SU-DHL-6 (cell line): ENCODE results near the gene ACTG1.

Source experiments
- H2AFZ ChIP-seq: fragments of 200-600 bp; sonication (generic); 2 replicates; pipeline ENCODE4 v1.6.1; 2014; ENCODE audit warnings: low read depth, mild to moderate bottlenecking, moderate library complexity, mixed read lengths, antibody characterized with exemption, low read length; ENCODE audit not compliant: severe bottlenecking
- H3F3A ChIP-seq: fragments of 200-600 bp; shearing (Covaris generic); 2 replicates; pipeline ENCODE4 v1.6.0; 2016; ENCODE audit warnings: antibody characterized with exemption, mild to moderate bottlenecking; ENCODE audit not compliant: insufficient read depth
- H3K27ac ChIP-seq: fragments of 200-600 bp; sonication (generic); 2 replicates; pipeline ENCODE4 v1.5.1; 2016; ENCODE audit warnings: low read depth, mild to moderate bottlenecking, low read length, moderate library complexity, mixed read lengths
- H3K27me3 ChIP-seq: fragments of 200-600 bp; sonication (generic), shearing (Covaris generic); 2 replicates; pipeline ENCODE4 v1.6.0; 2014; ENCODE audit warnings: mild to moderate bottlenecking, low read length
- H3K36me3 ChIP-seq: fragments of 200-600 bp; sonication (generic); 2 replicates; pipeline ENCODE4 v1.6.1; 2014; ENCODE audit warnings: mild to moderate bottlenecking, low read length, mixed read lengths
- H3K4me2 ChIP-seq: fragments of 300-600, 200-600 bp; shearing (Covaris generic), sonication (generic); 2 replicates; pipeline ENCODE4 v1.6.0; 2014; ENCODE audit warnings: low read length, low read depth, mild to moderate bottlenecking; ENCODE audit not compliant: poor library complexity, severe bottlenecking
- H3K4me3 ChIP-seq: fragments of 200-600 bp; sonication (generic); 2 replicates; pipeline ENCODE4 v1.5.1; 2014; ENCODE audit warnings: antibody characterized with exemption, low read length, mild to moderate bottlenecking, mixed read lengths; ENCODE audit not compliant: insufficient read depth, poor library complexity, severe bottlenecking
- H3K79me2 ChIP-seq: fragments of 200-600 bp; sonication (generic); 2 replicates; pipeline ENCODE4 v1.6.1; 2014; ENCODE audit warnings: mild to moderate bottlenecking, low read length, moderate library complexity; ENCODE audit not compliant: insufficient read depth
- H3K9ac ChIP-seq: fragments of 200-600 bp; sonication (generic); 2 replicates; pipeline ENCODE4 v1.7.0; 2014; ENCODE audit warnings: mild to moderate bottlenecking, low read length
- H3K9me2 ChIP-seq: fragments of 200-600 bp; sonication (generic); replicated peaks from 2 replicates; pipeline ENCODE4 v1.6.1; 2014; ENCODE audit warnings: low read length; ENCODE audit not compliant: insufficient read depth
- H3K9me3 ChIP-seq: fragments of 200-600 bp; sonication (generic); 2 replicates; pipeline ENCODE4 v1.6.1; 2014; ENCODE audit warnings: low read length, mixed read lengths; ENCODE audit not compliant: insufficient read depth
- H4K20me1 ChIP-seq: fragments of 200-600 bp; sonication (generic); 2 replicates; pipeline ENCODE4 v1.6.1; 2014; ENCODE audit warnings: low read depth, mild to moderate bottlenecking, antibody characterized with exemption, low read length, moderate library complexity, mixed read lengths
- EZH2phosphoT487 ChIP-seq: fragments of 200-600 bp; sonication (generic), shearing (Covaris generic); conservative IDR thresholded peaks from 2 replicates; pipeline ENCODE4 v1.6.1; 2018; ENCODE audit warnings: mild to moderate bottlenecking, antibody characterized with exemption, low read length, moderate library complexity, mixed read lengths
- TF ChIP-seq, protein P1 (sequence below): fragments of 200-600 bp; sonication (generic); IDR thresholded peaks from one replicate; pipeline ENCODE4 v1.5.1; 2017; ENCODE audit warnings: antibody characterized with exemption, mild to moderate bottlenecking, low read length, moderate library complexity; ENCODE audit not compliant: insufficient read depth, poor library complexity, severe bottlenecking

Gene ACTG1

DNA sequence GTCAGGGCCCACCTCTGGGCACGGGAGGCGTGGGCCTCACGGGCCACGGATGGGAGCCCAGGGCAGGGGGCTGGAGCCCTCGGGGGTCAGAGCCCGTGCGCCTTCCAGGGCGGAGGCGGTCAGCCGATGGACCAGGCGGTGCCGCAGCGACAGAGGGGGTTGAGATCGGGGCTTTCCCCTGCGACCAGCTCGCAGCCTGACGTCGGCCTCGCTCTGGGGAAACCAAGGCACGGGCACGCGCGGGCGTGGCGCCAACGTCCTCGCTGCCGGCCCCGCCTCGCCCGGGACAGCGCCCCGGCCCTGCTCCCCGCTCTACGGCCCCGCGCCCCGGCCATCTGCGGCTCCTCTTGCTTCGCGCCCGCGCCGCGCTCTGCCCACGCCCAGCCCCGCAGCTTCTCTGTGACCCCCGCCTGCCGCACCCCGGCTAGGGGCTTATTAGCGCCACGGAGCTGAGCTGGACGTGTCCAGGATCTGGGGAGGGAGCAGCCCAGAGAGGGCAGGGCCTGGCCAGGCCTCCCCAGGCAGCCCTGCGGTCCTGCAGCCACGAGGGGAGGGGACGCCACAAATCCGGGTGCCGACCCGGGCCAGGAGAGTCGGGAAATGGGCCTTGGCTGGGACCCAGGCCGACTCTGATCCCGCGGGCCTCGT, 13.5 kb downstream of the ACTG1 start:
- no peak overlapping the region for H3K4me3 ChIP-seq
- no peaks in the 10 kb centered on the region for H3K9me3 ChIP-seq
- H3K27me3 ChIP-seq: no peaks in the 10 kb centered on the region
- no peaks in the 10 kb centered on the region for H3K36me3 ChIP-seq
- H3K9me2 ChIP-seq: no peaks in the 10 kb centered on the region
- H3K79me2 ChIP-seq: no peaks in the 10 kb centered on the region
- no peaks in the 10 kb centered on the region for H4K20me1 ChIP-seq
- no peak overlapping the region for H2AFZ ChIP-seq
- TF ChIP-seq EZH2phosphoT487: no peak
- TF ChIP-seq, protein P1, sequence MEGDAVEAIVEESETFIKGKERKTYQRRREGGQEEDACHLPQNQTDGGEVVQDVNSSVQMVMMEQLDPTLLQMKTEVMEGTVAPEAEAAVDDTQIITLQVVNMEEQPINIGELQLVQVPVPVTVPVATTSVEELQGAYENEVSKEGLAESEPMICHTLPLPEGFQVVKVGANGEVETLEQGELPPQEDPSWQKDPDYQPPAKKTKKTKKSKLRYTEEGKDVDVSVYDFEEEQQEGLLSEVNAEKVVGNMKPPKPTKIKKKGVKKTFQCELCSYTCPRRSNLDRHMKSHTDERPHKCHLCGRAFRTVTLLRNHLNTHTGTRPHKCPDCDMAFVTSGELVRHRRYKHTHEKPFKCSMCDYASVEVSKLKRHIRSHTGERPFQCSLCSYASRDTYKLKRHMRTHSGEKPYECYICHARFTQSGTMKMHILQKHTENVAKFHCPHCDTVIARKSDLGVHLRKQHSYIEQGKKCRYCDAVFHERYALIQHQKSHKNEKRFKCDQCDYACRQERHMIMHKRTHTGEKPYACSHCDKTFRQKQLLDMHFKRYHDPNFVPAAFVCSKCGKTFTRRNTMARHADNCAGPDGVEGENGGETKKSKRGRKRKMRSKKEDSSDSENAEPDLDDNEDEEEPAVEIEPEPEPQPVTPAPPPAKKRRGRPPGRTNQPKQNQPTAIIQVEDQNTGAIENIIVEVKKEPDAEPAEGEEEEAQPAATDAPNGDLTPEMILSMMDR: no peak
- no peaks in the 10 kb centered on the region for H3F3A ChIP-seq
- no peak overlapping the region for H3K9ac ChIP-seq
- H3K27ac ChIP-seq: no peak overlapping the region
- no peak overlapping the region for H3K4me2 ChIP-seq

DNA sequence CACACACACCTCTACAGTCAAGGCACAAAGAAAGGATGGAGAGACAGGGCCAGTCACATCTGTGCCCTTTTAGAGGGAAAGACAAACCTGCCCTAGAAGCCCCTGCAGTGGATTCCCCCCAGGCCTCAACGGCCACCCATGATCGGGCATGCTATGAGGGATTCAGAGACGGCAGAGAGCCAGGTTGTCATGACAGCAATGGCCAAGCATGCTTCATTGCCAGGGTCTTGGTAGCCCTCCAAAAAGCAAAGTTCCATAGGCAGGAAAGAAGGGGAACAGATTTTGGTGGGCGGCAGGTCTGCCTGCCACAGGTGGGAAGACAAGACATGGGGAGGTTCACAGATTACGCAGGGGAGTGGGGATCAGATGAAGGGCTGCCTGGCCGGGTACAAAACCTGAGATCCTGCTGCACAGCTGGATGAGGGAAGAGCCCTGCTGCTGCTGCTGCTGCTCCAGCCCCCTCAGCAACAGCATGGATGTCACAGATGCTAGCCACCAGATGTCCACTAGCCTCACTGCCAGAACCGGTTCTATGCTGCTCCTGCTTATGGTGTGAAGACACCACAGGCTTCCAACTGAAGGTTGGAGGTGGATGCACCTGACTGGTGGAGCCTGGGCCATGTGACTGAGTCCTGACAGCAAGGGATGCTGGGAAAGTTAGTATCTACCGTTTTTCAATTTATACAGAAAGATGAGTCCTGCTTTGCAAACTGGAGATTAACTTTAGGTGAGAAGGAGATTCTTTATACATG, 17.8 kb downstream of the ACTG1 start:
- Histone ChIP-seq H3K36me3 (no peaks in the 10 kb centered on the region), H3K27me3 (no peaks in the 10 kb centered on the region), H3K79me2 (no peaks in the 10 kb centered on the region), H2AFZ (no peak overlapping the region), H3K4me3 (no peak overlapping the region), H3K9me3 (no peaks in the 10 kb centered on the region), H3K9ac (no peak overlapping the region), H3K9me2 (no peaks in the 10 kb centered on the region), H3K4me2 (no peak overlapping the region), H3K27ac (no peak overlapping the region), H4K20me1 (no peaks in the 10 kb centered on the region), H3F3A (no peaks in the 10 kb centered on the region)
- TF ChIP-seq EZH2phosphoT487: no peak
- TF ChIP-seq, protein P1: no peak

DNA sequence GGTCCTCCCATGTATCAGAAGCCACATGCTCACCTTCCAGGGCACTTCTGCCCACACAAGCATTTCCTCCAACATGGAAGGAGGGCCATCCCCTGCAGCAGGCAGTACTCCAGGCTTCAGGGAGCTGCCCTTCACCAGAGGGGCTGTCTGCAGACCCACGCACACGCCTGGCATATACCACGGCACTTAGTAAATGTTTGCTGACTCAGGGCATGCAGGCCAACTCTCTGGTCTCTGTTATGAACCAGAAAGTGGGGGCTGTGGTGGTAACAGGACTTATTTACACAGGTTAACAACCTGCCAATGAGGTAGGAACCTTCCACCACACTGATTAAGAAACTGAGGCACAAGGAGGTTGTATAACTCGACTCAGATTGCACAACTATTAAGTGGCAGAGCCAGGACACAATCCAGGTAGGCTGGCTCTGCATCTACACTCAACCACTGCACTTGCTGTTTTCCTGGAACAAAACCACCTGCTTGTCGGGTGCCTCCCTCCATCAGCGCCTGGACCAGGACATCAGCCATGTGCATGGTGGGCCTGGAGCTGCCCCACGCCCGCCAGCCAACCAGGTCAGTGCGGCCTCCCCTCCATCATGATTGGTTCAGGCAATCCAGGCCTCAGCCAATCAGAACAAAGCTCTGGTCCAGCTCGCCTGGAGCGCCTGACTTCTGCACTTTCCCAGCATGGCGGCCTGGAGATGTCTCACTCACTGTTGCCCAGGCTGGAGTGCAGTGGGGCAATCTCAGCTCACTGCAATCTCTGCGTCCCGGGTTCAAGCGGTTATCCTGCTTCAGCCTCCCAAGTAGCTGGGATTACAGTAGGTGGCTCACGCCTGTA, 19.2 kb downstream of the ACTG1 start:
- H3K9me2 ChIP-seq: no peaks in the 10 kb centered on the region
- no peak for TF ChIP-seq EZH2phosphoT487
- TF ChIP-seq, protein P1: no peak
- no peaks in the 10 kb centered on the region for H3K9me3 ChIP-seq
- no peak overlapping the region for H3K4me2 ChIP-seq
- no peaks in the 10 kb centered on the region for H3F3A ChIP-seq
- H3K79me2 ChIP-seq: no peaks in the 10 kb centered on the region
- no peaks in the 10 kb centered on the region for H4K20me1 ChIP-seq
- H3K27me3 ChIP-seq: no peaks in the 10 kb centered on the region
- no peak overlapping the region for H3K9ac ChIP-seq
- no peak overlapping the region for H3K4me3 ChIP-seq
- no peaks in the 10 kb centered on the region for H3K36me3 ChIP-seq
- H3K27ac ChIP-seq: no peak overlapping the region
- H2AFZ ChIP-seq: no peak overlapping the region
